ENCODE measurements around the gene SORBS2.

The SORBS2 gene

GRCh38 chr4:185744488-185744862, 67.5 kb downstream of the SORBS2 start:
- no peak for TF ChIP-seq JUND (IDR thresholded peaks at IDR 0.05; ENCODE audit: low read depth)
- in situ Hi-C loops (cut with HindIII; ENCODE audit: low pct_unique_long_range_greater_than_20kb, low sequenced_read_pairs): no loop called here
- DNase-seq (ENCODE audit: low read depth in 1 of 2, low spot score in 1 of 2): no peak

GRCh38 chr4:185743722-185744487, 68.1 kb downstream of the SORBS2 start:
- no peak for DNase-seq (ENCODE audit: low read depth in 1 of 2, low spot score in 1 of 2)
- TF ChIP-seq JUND (IDR thresholded peaks at IDR 0.05; ENCODE audit: low read depth): no peak
- in situ Hi-C loops (cut with HindIII; ENCODE audit: low pct_unique_long_range_greater_than_20kb, low sequenced_read_pairs): no loop called here

GRCh38 chr4:185742766-185743165, 69.2 kb downstream of the SORBS2 start:
- in situ Hi-C loops (cut with HindIII; ENCODE audit: low pct_unique_long_range_greater_than_20kb, low sequenced_read_pairs): no loop called here
- DNase-seq (ENCODE audit: low read depth in 1 of 2, low spot score in 1 of 2): peak in 1 of 2 experiments; percentile 11
- TF ChIP-seq JUND (IDR thresholded peaks at IDR 0.05; ENCODE audit: low read depth): no peak

- no peak for TF ChIP-seq JUND (IDR thresholded peaks at IDR 0.05; ENCODE audit: low read depth)
- in situ Hi-C loops (cut with HindIII; ENCODE audit: low pct_unique_long_range_greater_than_20kb, low sequenced_read_pairs): no loop called here
- DNase-seq (ENCODE audit: low read depth in 1 of 2, low spot score in 1 of 2): no peak
These were observed 70.2 kb downstream of the SORBS2 start for GRCh38 chr4:185741795-185742194.

DNA sequence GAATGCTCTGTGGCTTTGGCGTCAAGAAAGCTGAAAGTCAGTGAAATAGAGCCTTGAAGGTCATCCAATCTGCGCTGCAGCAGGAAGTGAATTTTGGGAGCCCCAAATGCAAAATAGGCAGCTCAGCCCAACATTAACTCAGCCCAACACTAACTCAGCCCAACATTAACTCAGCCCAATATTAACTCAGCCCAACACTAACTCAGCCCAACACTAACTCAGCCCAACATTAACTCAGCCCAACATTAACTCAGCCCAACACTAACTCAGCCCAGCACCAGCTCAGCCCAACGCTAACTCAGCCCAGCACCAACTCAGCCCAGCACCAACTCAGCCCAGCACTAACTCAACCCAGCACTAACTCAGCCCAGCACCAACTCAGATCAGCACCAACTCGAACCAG, 71.5 kb downstream of the SORBS2 start:
- DNase-seq (ENCODE audit: low read depth in 1 of 2, low spot score in 1 of 2): no peak
- in situ Hi-C loops (cut with HindIII; ENCODE audit: low pct_unique_long_range_greater_than_20kb, low sequenced_read_pairs): no loop called here
- no peak for TF ChIP-seq JUND (IDR thresholded peaks at IDR 0.05; ENCODE audit: low read depth)

DNA sequence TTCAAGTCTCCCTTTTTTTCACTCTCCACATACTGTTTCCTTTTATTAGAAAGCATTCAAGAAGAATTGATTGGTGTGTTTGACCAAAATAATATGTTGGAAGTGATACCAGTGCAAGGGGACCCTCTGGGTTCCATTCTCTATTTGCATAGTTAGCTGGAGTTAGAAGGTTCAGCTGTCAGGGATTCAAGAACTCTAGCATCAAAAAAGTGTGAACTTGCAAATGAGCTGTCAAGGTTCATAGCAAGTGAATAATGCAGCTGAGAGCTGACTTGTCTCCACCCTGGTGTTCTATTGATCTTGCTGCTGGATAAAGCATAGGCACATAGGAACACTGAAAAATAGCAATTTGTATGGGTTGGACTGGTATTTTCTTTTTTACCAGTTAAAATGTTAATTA, 73.2 kb downstream of the SORBS2 start:
- DNase-seq (ENCODE audit: low read depth in 1 of 2, low spot score in 1 of 2): no peak
- TF ChIP-seq JUND (IDR thresholded peaks at IDR 0.05; ENCODE audit: low read depth): no peak
- in situ Hi-C loops (cut with HindIII; ENCODE audit: low pct_unique_long_range_greater_than_20kb, low sequenced_read_pairs): no loop called here

GRCh38 chr4:185738038-185738552, 73.9 kb downstream of the SORBS2 start:
- DNase-seq (ENCODE audit: low read depth in 1 of 2, low spot score in 1 of 2): no peak
- in situ Hi-C loops (cut with HindIII; ENCODE audit: low pct_unique_long_range_greater_than_20kb, low sequenced_read_pairs): no loop called here
- no peak for TF ChIP-seq JUND (IDR thresholded peaks at IDR 0.05; ENCODE audit: low read depth)

DNA sequence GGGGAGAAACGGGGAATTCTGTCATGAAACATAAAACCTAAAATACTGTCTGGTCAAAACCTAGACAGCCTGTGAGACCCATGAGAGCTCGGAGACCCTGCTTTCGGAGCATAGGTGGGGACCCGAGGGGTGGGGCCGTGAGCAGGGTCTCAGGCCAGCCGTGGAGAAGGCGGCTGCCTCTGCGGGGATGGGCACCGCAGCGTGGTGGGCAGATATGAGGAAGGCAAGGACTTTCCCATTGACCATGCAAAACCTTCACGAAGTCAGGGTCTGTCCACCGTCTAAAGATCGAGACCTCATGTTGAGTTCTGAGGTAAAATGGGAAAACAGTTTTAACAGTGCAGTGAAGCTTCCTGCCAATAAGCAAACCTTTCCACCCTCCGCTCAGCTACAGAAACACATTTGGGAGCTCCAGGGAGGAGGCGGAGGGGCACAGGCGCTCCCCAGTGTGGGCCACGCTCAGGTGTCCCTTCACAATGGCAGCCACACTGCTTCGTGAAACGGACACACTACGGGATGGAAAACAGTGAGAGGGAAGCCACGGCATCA, 74.4 kb downstream of the SORBS2 start:
- no peak for TF ChIP-seq JUND (IDR thresholded peaks at IDR 0.05; ENCODE audit: low read depth)
- DNase-seq (ENCODE audit: low read depth in 1 of 2, low spot score in 1 of 2): no peak
- in situ Hi-C loops (cut with HindIII; ENCODE audit: low pct_unique_long_range_greater_than_20kb, low sequenced_read_pairs): no loop called here

DNA sequence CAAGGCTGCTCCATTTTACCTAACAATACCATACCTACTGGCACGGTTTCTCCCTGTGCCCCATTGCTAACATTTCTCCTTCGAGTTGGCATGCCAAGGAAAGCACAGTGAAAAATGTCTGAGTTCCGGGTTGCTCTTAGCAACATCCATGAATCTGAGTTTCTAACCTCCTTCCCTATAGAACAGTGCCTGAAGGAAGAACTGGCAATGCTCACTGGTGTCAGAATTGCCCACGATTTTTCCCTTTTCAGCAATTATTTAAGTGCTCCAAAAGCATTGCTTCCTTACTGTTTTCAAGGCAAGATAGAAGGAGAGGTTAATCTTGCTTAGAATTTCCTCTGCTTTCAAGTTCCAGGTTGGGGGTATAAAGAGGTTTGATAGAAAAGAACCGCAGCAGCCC, 75.1 kb downstream of the SORBS2 start:
- TF ChIP-seq JUND (IDR thresholded peaks at IDR 0.05; ENCODE audit: low read depth): no peak
- in situ Hi-C loops (cut with HindIII; ENCODE audit: low pct_unique_long_range_greater_than_20kb, low sequenced_read_pairs): no loop called here
- no peak for DNase-seq (ENCODE audit: low read depth in 1 of 2, low spot score in 1 of 2)

DNA sequence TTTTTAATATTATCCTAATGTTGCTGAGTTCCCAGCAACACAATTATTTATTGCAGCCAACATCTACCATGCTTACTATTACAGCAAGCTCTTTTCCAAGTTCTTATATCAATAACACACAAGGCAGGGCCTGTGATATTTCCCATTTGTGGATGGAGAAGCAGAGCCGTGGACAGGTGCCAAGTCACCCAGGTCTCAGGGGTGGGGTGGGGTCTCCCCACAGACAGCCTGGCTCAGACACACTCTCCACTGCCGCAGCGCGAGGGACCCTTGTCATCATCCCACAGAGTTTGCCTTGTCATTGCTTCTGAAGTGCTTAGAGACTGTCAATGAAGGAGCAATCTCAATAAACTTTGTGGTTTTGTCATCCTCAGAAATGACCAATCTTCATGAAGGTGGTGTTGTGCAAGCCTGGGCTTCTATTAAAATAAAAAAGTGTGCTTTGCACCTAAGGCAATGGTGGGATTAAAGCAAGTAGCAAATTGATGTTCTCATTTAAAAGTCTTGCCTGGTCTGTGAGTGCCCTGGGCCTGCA, 76.1 kb downstream of the SORBS2 start:
- no peak for TF ChIP-seq JUND (IDR thresholded peaks at IDR 0.05; ENCODE audit: low read depth)
- DNase-seq (ENCODE audit: low read depth in 1 of 2, low spot score in 1 of 2): no peak
- in situ Hi-C loops (cut with HindIII; ENCODE audit: low pct_unique_long_range_greater_than_20kb, low sequenced_read_pairs): no loop called here

DNA sequence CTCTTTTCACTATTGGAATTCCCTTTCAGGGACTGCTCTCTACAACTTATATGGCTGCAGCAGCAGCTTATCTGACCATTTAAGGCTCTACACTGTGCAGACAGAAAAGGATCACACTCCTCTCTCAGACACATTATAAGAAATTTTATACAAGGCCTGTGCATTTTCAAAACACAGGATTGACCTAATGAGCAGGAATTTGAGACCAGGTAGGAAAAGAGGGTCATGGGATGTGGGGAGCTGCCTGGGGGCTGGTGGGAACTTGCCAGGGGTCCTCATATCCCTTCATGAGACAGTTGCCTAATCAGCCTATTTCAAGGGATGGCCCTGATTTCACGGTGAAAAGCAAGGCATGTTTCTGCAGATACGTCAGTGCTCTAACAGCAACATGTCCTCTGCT, 77.1 kb downstream of the SORBS2 start:
- in situ Hi-C loops (cut with HindIII; ENCODE audit: low pct_unique_long_range_greater_than_20kb, low sequenced_read_pairs): no loop called here

DNA sequence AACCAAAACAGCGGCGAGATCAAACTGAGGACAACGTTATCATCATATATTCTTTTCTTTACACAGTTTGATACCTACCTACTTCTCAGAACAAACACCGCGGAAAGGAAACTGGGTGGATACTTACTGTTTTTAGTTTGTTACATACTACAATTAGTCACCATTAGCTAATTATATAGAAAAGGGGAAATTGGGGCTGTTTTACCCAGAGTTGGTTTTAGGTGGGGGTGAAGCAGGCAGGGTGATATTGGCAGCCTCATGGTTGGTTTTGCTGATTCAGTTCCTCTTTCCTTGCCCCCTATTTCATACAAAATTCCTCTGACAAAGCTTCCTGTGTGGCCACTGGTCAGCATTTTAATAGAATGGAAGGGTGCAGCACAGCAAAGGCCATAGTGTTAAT, 77.8 kb downstream of the SORBS2 start:
- no peak for DNase-seq (ENCODE audit: low read depth in 1 of 2, low spot score in 1 of 2)
- TF ChIP-seq JUND (IDR thresholded peaks at IDR 0.05; ENCODE audit: low read depth): no peak
- in situ Hi-C loops (cut with HindIII; ENCODE audit: low pct_unique_long_range_greater_than_20kb, low sequenced_read_pairs): no loop called here

More for the DNA sequence above, 77.1 kb downstream of the SORBS2 start:
- TF ChIP-seq JUND (IDR thresholded peaks at IDR 0.05; ENCODE audit: low read depth): no peak
- no peak for DNase-seq (ENCODE audit: low read depth in 1 of 2, low spot score in 1 of 2)

- DNase-seq (ENCODE audit: low read depth in 1 of 2, low spot score in 1 of 2): peak in 1 of 2 experiments; percentile 13
- in situ Hi-C loops (cut with HindIII; ENCODE audit: low pct_unique_long_range_greater_than_20kb, low sequenced_read_pairs): no loop called here
- TF ChIP-seq JUND (IDR thresholded peaks at IDR 0.05; ENCODE audit: low read depth): no peak
These were observed 81.0 kb downstream of the SORBS2 start for GRCh38 chr4:185730849-185731608.

All from T47D (cell line).